Pericardium fibroblast (primary cell): ENCODE results near the gene DPCD. TPM values are rescaled to one million over a fixed set of nuclear protein-coding genes. Genes with fewer than 3 reads are reported as not detected.

Experiments used
- total RNA-seq: library from RNA; depleted of rRNA; stranded (reverse); fragments of >200 nt; gene quantifications from 2 replicates; pipeline ENCODE4 v1.2.3, GENCODE V29; 2015

The DPCD gene
- total RNA-seq: 32.8 and 52.2 TPM in 2 replicates

GRCh38 chr10:101587725-101588653 is at the start of gene DPCD, which contains the start of gene POLL:
Gene DPCD (plus strand): TSS chr10:101588321. CDS start chr10:101588337, 16 bp downstream.
Gene POLL (minus strand): TSS chr10:101588257. CDS start chr10:101587360, 897 bp downstream.

Other genes with a start within 250 kb of the DPCD start
- 6.3 and 9.3 TPM in 2 replicates for gene BTRC, start 234.2 kb upstream of the DPCD start, total RNA-seq
- gene POLL, start 64 bp upstream of the DPCD start, total RNA-seq: 14.2 and 24.9 TPM in 2 replicates
- 14.1 and 18.4 TPM in 2 replicates for gene FBXW4, start 106.8 kb downstream of the DPCD start, total RNA-seq
- not detected in 2 replicates for gene FGF8, start 187.8 kb downstream of the DPCD start, total RNA-seq
- 62.3 and 105 TPM in 2 replicates for gene NPM3, start 195.1 kb downstream of the DPCD start, total RNA-seq
- 38.5 and 44.7 TPM in 2 replicates for gene OGA, start 230.1 kb downstream of the DPCD start, total RNA-seq